GM18867 (cell line): ENCODE data around the gene TCF7L2.
A peak's percentile ranks its signal among the peaks of the same experiment; 100 is the strongest.

ENCODE experiments used
- ATAC-seq: cut with Tn5 transposase; IDR thresholded peaks from one replicate; pipeline ENCODE4 v1.9.1; 2021; ENCODE audit warnings: mild to moderate bottlenecking, moderate library complexity; ENCODE audit not compliant: unreplicated experiment

TCF7L2 gene

GRCh38 chr10:112963835-112964234 lies 13.8 kb downstream of the TCF7L2 start:
- ATAC-seq: no peak

GRCh38 chr10:112964482-112964881 lies 14.4 kb downstream of the TCF7L2 start:
- ATAC-seq: no peak

GRCh38 chr10:112966194-112966855 lies 16.3 kb downstream of the TCF7L2 start:
- ATAC-seq: no peak

GRCh38 chr10:112967200-112967599 lies 17.2 kb downstream of the TCF7L2 start:
- ATAC-seq: no peak

GRCh38 chr10:112969131-112969530 lies 19.1 kb downstream of the TCF7L2 start:
- ATAC-seq: no peak

GRCh38 chr10:112969542-112969941 lies 19.5 kb downstream of the TCF7L2 start:
- no peak for ATAC-seq

GRCh38 chr10:112970021-112970420 lies 20.0 kb downstream of the TCF7L2 start:
- no peak for ATAC-seq

GRCh38 chr10:112972606-112973005 lies 22.6 kb downstream of the TCF7L2 start:
- no peak for ATAC-seq

- ATAC-seq: no peak
Measured at GRCh38 chr10:112973046-112973445, 23.0 kb downstream of the TCF7L2 start.

- ATAC-seq: no peak
Measured at GRCh38 chr10:112973805-112974204, 23.8 kb downstream of the TCF7L2 start.

GRCh38 chr10:112977426-112977898 lies 27.4 kb downstream of the TCF7L2 start:
- no peak for ATAC-seq

GRCh38 chr10:112979927-112980326 lies 29.9 kb downstream of the TCF7L2 start:
- ATAC-seq: no peak

- no peak for ATAC-seq
Measured at GRCh38 chr10:112980937-112981336, 30.9 kb downstream of the TCF7L2 start.

GRCh38 chr10:112981553-112981952 lies 31.5 kb downstream of the TCF7L2 start:
- peak; percentile 96 for ATAC-seq

- no peak for ATAC-seq
Measured at GRCh38 chr10:112983444-112984056, 33.5 kb downstream of the TCF7L2 start.

- no peak for ATAC-seq
Measured at GRCh38 chr10:112984756-112985155, 34.7 kb downstream of the TCF7L2 start.

GRCh38 chr10:112985690-112986543 lies 35.9 kb downstream of the TCF7L2 start:
- ATAC-seq: no peak

- ATAC-seq: no peak
Measured at GRCh38 chr10:112986544-112987190, 36.6 kb downstream of the TCF7L2 start.

- no peak for ATAC-seq
Measured at GRCh38 chr10:112988839-112989406, 38.9 kb downstream of the TCF7L2 start.

- ATAC-seq: no peak
Measured at GRCh38 chr10:112989826-112990225, 39.8 kb downstream of the TCF7L2 start.

GRCh38 chr10:112990271-112990670 lies 40.2 kb downstream of the TCF7L2 start:
- ATAC-seq: no peak
